HepG2 (cell line): ENCODE data around the gene GIPC2. TPM values are rescaled to one million over a fixed set of nuclear protein-coding genes. Genes with fewer than 3 reads are reported as not detected.

ENCODE experiments used
- AGO1 ChIP-seq: fragments of 200-400 bp; formaldehyde crosslinking; IDR thresholded peaks from 2 replicates; pipeline ENCODE4 v1.6.1; 2017; ENCODE audit warnings: mild to moderate bottlenecking, low read depth, low read length, moderate library complexity; ENCODE audit not compliant: poor library complexity, severe bottlenecking
- BHLHE40 ChIP-seq: IDR thresholded peaks from 2 replicates; pipeline ENCODE4 v1.6.1; 2011; ENCODE audit warnings: low read length, improper control_type of control experiment
- DMTF1 ChIP-seq: sonication (generic); formaldehyde crosslinking; IDR thresholded peaks from 2 replicates; pipeline ENCODE4 v1.4.0; 2020; ENCODE audit warnings: mild to moderate bottlenecking, missing genetic modification reagents
- JDP2 ChIP-seq: sonication (generic); formaldehyde crosslinking; IDR thresholded peaks from 2 replicates; pipeline ENCODE4 v1.8.1; 2022; ENCODE audit warnings: missing genetic modification reagents, borderline replicate concordance
- MAFG ChIP-seq: sonication (generic); formaldehyde crosslinking; IDR thresholded peaks from 2 replicates; pipeline ENCODE4 v1.5.1; 2020; ENCODE audit warnings: mild to moderate bottlenecking, missing genetic modification reagents
- MAZ ChIP-seq, 2 experiments: sonication (generic) in 1 of 2; formaldehyde crosslinking in 1 of 2; IDR thresholded peaks; 2 replicates each; pipeline versions ENCODE4 v1.5.0 to v1.6.1; 2012 to 2020; ENCODE audit warnings: low read depth in 2 of 2, mild to moderate bottlenecking in 2 of 2, borderline replicate concordance in 1 of 2, improper control_type of control experiment in 1 of 2, low read length in 1 of 2, missing genetic modification reagents in 1 of 2, moderate library complexity in 1 of 2
- MYNN ChIP-seq: sonication (generic); formaldehyde crosslinking; IDR thresholded peaks from 2 replicates; pipeline ENCODE4 v1.4.0; 2020; ENCODE audit warnings: mild to moderate bottlenecking, low read depth, missing genetic modification reagents
- NCOA2 ChIP-seq: sonication (generic); formaldehyde crosslinking; IDR thresholded peaks from 2 replicates; pipeline ENCODE4 v1.8.0; 2022; ENCODE audit warnings: inconsistent platforms
- NFYB ChIP-seq: sonication (generic); formaldehyde crosslinking; IDR thresholded peaks from 2 replicates; pipeline ENCODE4 v1.4.0; 2020; ENCODE audit warnings: missing genetic modification reagents
- SP1 ChIP-seq, 2 experiments: fragments of 450-650 bp in 1 of 2; sonication (generic) in 1 of 2; formaldehyde crosslinking in 1 of 2; IDR thresholded peaks; 2 replicates each; pipeline versions ENCODE4 v1.4.0 to v1.6.1; 2016 to 2020; ENCODE audit warnings: missing genetic modification reagents in 1 of 2
- ZNF124 ChIP-seq: sonication (generic); formaldehyde crosslinking; IDR thresholded peaks from 2 replicates; pipeline ENCODE4 v1.4.0; 2020; ENCODE audit warnings: missing genetic modification reagents
- ZNF160 ChIP-seq: sonication (generic); formaldehyde crosslinking; IDR thresholded peaks from 2 replicates; pipeline ENCODE4 v1.8.0; 2022; ENCODE audit warnings: mild to moderate bottlenecking, inconsistent platforms, missing genetic modification reagents
- ZNF253 ChIP-seq: sonication (generic); formaldehyde crosslinking; IDR thresholded peaks from 2 replicates; pipeline ENCODE4 v1.8.0; 2022; ENCODE audit warnings: mild to moderate bottlenecking, missing genetic modification reagents, borderline replicate concordance
- ZNF280D ChIP-seq: sonication (generic); formaldehyde crosslinking; IDR thresholded peaks from 2 replicates; pipeline ENCODE4 v1.5.1; 2020; ENCODE audit warnings: mild to moderate bottlenecking, missing genetic modification reagents
- ZNF432 ChIP-seq: sonication (generic); formaldehyde crosslinking; IDR thresholded peaks from 2 replicates; pipeline ENCODE4 v1.5.0; 2020; ENCODE audit warnings: missing genetic modification reagents, mild to moderate bottlenecking, borderline replicate concordance
- ZNF513 ChIP-seq: sonication (generic); formaldehyde crosslinking; conservative IDR thresholded peaks from 2 replicates; pipeline ENCODE4 v1.5.0; 2020; ENCODE audit warnings: missing genetic modification reagents
- ZNF766 ChIP-seq: sonication (generic); formaldehyde crosslinking; IDR thresholded peaks from 2 replicates; pipeline ENCODE4 v1.5.0; 2020; ENCODE audit warnings: missing genetic modification reagents, borderline replicate concordance
- polyA plus RNA-seq, 8 experiments: library from polyadenylated mRNA; depleted of rRNA in 3 of 8; stranded (reverse) in 7 of 8; unstranded in 1 of 8; fragments of >200 nt; fragmentation: Illumina TruSeq in 4 of 8; extraction: Trizol in 4 of 8; gene quantifications; 2 replicates each; pipeline versions ENCODE4 v1.2.1 to v1.2.3, GENCODE V29; 2011 to 2016; ENCODE audit warnings: low read depth in 4 of 8, missing spikeins in 1 of 8, mixed read lengths in 1 of 8; ENCODE audit not compliant: insufficient read depth in 1 of 8
- total RNA-seq, 5 experiments: library from RNA; depleted of rRNA; stranded (reverse); fragments of >200 nt; fragmentation: Illumina TruSeq; extraction: Trizol; gene quantifications; 2 replicates each; pipeline ENCODE4 v1.2.3, GENCODE V29; 2016; ENCODE audit warnings: low read depth in 1 of 5
- TF ChIP-seq, protein P1 (sequence below): sonication (generic); formaldehyde crosslinking; IDR thresholded peaks from 2 replicates; pipeline ENCODE4 v1.5.0; 2020; ENCODE audit warnings: missing genetic modification reagents
- TF ChIP-seq, protein P2 (sequence below): sonication (generic); formaldehyde crosslinking; IDR thresholded peaks from 2 replicates; pipeline ENCODE4 v1.5.0; 2020; ENCODE audit warnings: mild to moderate bottlenecking, low read depth, missing genetic modification reagents, borderline replicate concordance

The GIPC2 gene
- total and polyA plus RNA-seq, 2 of the 13 experiments (the other 11 are each of a cell fraction or from before 2014, with no cell fraction given), result 6.1 to 21.6 TPM

DNA sequence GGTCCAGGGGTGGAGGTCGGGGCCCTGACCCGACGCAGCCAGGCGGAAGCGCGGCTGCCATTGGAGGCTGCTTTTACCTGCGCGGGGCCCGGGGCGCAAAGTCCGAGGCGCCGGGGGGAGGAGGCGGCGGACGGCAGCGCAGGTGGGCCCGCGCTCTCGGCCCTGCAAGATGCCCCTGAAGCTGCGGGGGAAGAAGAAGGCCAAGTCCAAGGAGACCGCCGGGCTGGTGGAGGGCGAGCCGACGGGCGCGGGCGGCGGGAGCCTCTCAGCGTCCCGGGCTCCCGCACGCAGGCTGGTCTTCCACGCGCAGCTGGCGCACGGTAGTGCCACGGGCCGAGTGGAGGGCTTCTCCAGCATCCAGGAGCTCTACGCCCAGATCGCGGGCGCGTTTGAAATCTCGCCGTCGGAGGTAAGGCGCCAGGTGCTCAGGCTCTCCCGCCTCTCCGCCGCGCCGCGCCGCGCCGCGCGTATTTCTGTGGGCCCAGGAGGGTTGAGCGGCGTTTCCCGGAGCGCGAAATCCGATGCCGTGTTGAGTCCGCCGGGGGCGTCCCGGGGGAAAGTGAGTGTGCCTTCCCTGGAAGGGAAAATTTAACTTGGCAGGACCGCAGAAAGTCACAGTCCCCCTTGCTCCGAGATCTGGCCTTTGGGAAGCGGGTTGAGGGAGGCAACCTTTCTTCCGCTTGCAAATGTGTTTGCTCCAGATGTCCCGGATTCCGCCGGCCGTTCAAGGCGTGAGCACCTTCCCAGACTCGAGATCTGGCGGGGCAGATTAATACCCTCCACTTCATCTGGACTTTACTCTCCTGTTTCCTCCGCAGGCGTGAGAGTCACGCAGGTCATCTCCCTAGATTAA is at the start of gene GIPC2 (continued):
- TF ChIP-seq, protein P1, sequence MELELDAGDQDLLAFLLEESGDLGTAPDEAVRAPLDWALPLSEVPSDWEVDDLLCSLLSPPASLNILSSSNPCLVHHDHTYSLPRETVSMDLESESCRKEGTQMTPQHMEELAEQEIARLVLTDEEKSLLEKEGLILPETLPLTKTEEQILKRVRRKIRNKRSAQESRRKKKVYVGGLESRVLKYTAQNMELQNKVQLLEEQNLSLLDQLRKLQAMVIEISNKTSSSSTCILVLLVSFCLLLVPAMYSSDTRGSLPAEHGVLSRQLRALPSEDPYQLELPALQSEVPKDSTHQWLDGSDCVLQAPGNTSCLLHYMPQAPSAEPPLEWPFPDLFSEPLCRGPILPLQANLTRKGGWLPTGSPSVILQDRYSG (CRISPR knock-in tag), result no peak
- no peak for TF ChIP-seq JDP2 (CRISPR knock-in tag)
- TF ChIP-seq AGO1, result peak; percentile 58
- no peak for TF ChIP-seq ZNF766 (CRISPR knock-in tag)
- TF ChIP-seq ZNF160, result peak; percentile 32; the same call in 1 of the 2 replicates
- no peak for TF ChIP-seq BHLHE40
- TF ChIP-seq ZNF280D (CRISPR knock-in tag), result no peak
- TF ChIP-seq ZNF253, result no peak
- TF ChIP-seq NFYB (CRISPR knock-in tag), result peak; percentile 62
- TF ChIP-seq MYNN, result no peak
- TF ChIP-seq MAZ (IDR thresholded peaks at IDR 0.05; ENCODE audit: borderline replicate concordance, low read depth, low read length), result no peak; the same call in 1 of the 2 replicates
- TF ChIP-seq MAZ (CRISPR knock-in tag; IDR thresholded peaks at IDR 0.05; ENCODE audit: low read depth), result peak; percentile 50; the same call in 1 of the 2 replicates
- no peak for TF ChIP-seq ZNF513
- TF ChIP-seq SP1 (IDR thresholded peaks at IDR 0.05), result no peak
- no peak for TF ChIP-seq SP1 (CRISPR knock-in tag; IDR thresholded peaks at IDR 0.05)
- TF ChIP-seq ZNF124 (CRISPR knock-in tag), result no peak
- no peak for TF ChIP-seq MAFG
- TF ChIP-seq ZNF432 (CRISPR knock-in tag), result no peak
- TF ChIP-seq, protein P2, sequence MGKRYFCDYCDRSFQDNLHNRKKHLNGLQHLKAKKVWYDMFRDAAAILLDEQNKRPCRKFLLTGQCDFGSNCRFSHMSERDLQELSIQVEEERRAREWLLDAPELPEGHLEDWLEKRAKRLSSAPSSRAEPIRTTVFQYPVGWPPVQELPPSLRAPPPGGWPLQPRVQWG (CRISPR knock-in tag), result no peak
- TF ChIP-seq DMTF1 (CRISPR knock-in tag), result no peak
- no peak for TF ChIP-seq NCOA2 (CRISPR knock-in tag)
